ENCODE results near the gene TMEM151B.

DNA sequence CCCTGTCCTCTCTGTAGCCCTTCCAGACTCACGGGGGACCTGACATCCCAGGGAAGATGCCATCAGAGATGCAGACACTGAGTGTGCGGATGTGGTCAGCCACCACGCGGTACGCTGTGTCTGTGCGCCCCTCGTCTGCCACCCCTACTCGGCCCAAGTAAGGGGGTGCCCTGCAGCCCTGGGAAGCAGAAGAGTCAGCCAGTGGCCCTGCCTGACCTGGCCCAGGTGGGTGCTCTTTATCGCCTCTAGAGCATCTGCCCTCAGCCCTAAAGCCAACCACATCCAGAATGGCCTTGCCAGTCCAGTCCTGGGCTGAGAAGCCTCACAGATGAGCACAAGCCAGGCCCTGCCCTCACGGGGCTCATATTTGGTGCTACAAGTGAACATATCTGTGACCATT, 37.0 kb downstream of the TMEM151B start:
- no peak for TF ChIP-seq POLR2A (IDR thresholded peaks at IDR 0.05; ENCODE audit: low read depth)
- no peak for TF ChIP-seq CTCF (IDR thresholded peaks at IDR 0.05)
- no peak for TF ChIP-seq POLR2AphosphoS5 (IDR thresholded peaks at IDR 0.05)
- TF ChIP-seq EP300 (IDR thresholded peaks at IDR 0.05): no peak

Data from esophagus muscularis mucosa (tissue), 4 donors.